H1 (cell line): ENCODE results near the gene TWF2. TPM values are rescaled to one million over a fixed set of nuclear protein-coding genes. Genes with fewer than 3 reads are reported as not detected.

Experiments used
- CTCF ChIA-PET: fragments of 300-600 bp; sonication (Branson Sonifier 250); formaldehyde crosslinking; loops from one replicate; lab custom pipeline; 2021; ENCODE audit not compliant: partially characterized antibody; lab: Charles Lee
- POLR2A ChIA-PET: fragments of 300-600 bp; sonication (Branson Sonifier 250); formaldehyde crosslinking; loops from one replicate; lab custom pipeline; 2021; ENCODE audit warnings: inconsistent platforms; ENCODE audit not compliant: partially characterized antibody; lab: Charles Lee
- DNase-seq, 2 experiments: peaks; one replicate each; pipeline versions ENCODE4 v3.0.0 to v3.0.0-alpha.2; 2010 to 2022; ENCODE audit warnings: low spot score in 2 of 2, low read depth in 1 of 2, mixed read lengths in 1 of 2
- FAIRE-seq: peaks from 2 replicates; lab custom pipeline; 2011; peaks lifted over from hg19 to GRCh38; lab: Jason Lieb, UNC
- H2AFZ ChIP-seq: 2 replicates; pipeline ENCODE4 v1.8.1; 2012; ENCODE audit warnings: low read length, inconsistent platforms
- H2AK5ac ChIP-seq: 2 replicates; pipeline ENCODE4 v1.6.1; 2013; ENCODE audit warnings: low read depth, low read length
- H2BK120ac ChIP-seq: replicated peaks from 2 replicates; pipeline ENCODE3; 2013; ENCODE audit warnings: low read depth, low read length, inconsistent platforms
- H2BK12ac ChIP-seq: 2 replicates; pipeline ENCODE4 v1.6.1; 2013; ENCODE audit warnings: low read depth, low read length
- H2BK15ac ChIP-seq: 2 replicates; pipeline ENCODE4 v1.6.1; 2013; ENCODE audit warnings: low read length
- H2BK20ac ChIP-seq: 2 replicates; pipeline ENCODE4 v1.6.1; 2013; ENCODE audit warnings: low read length
- H2BK5ac ChIP-seq: 2 replicates; pipeline ENCODE4 v1.6.1; 2013; ENCODE audit warnings: low read depth, low read length
- H3K14ac ChIP-seq: 2 replicates; pipeline ENCODE4 v1.6.1; 2013; ENCODE audit warnings: inconsistent platforms; ENCODE audit not compliant: insufficient read length
- H3K18ac ChIP-seq: 2 replicates; pipeline ENCODE4 v1.6.1; 2013; ENCODE audit warnings: low read length; ENCODE audit errors: extremely low read depth
- H3K23ac ChIP-seq: 2 replicates; pipeline ENCODE4 v1.6.1; 2013; ENCODE audit warnings: inconsistent platforms; ENCODE audit not compliant: insufficient read length
- H3K23me2 ChIP-seq: 2 replicates; pipeline ENCODE4 v1.6.1; 2013; ENCODE audit warnings: low read depth, low read length
- H3K27ac ChIP-seq: 2 replicates; pipeline ENCODE4 v1.6.1; 2011; ENCODE audit warnings: low read depth, low read length, inconsistent platforms
- H3K27me3 ChIP-seq, 4 experiments: replicated peaks in 1 of 4; 1 replicate in 1 of 4; 2 replicates in 3 of 4; pipeline versions ENCODE4 v1.6.1 to v1.8.1; 2011 to 2013; ENCODE audit warnings: low read length in 3 of 4, mild to moderate bottlenecking in 3 of 4, inconsistent platforms in 2 of 4, mixed read lengths in 2 of 4, moderate library complexity in 1 of 4; ENCODE audit not compliant: control insufficient read depth in 3 of 4, insufficient read depth in 3 of 4; ENCODE audit errors: extremely low read depth in 1 of 4
- H3K36me3 ChIP-seq, 4 experiments: 2 replicates each; pipeline versions ENCODE4 v1.6.1 to v1.8.1; 2011 to 2013; ENCODE audit warnings: mild to moderate bottlenecking in 4 of 4, low read length in 3 of 4, moderate library complexity in 2 of 4, control low read depth in 1 of 4, inconsistent platforms in 1 of 4; ENCODE audit not compliant: insufficient read depth in 4 of 4, control insufficient read depth in 2 of 4
- H3K4ac ChIP-seq: replicated peaks from 2 replicates; pipeline ENCODE3; 2013; ENCODE audit warnings: low read length, low read depth, mixed read lengths, inconsistent platforms; ENCODE audit not compliant: insufficient read length
- H3K4me1 ChIP-seq, 4 experiments: replicated peaks in 1 of 4; 1 replicate in 1 of 4; 2 replicates in 3 of 4; pipeline versions ENCODE4 v1.6.1 to v1.8.1; 2011 to 2013; ENCODE audit warnings: low read length in 3 of 4, inconsistent platforms in 2 of 4, mixed read lengths in 1 of 4; ENCODE audit not compliant: insufficient read depth in 4 of 4, control insufficient read depth in 3 of 4
- H3K4me2 ChIP-seq, 2 experiments: 2 replicates each; pipeline versions ENCODE4 v1.6.1 to v1.8.1; 2011 to 2013; ENCODE audit warnings: low read depth in 2 of 2, low read length in 2 of 2, control low read depth in 1 of 2, inconsistent platforms in 1 of 2, mild to moderate bottlenecking in 1 of 2; ENCODE audit not compliant: insufficient read depth in 1 of 2
- H3K4me3 ChIP-seq, 4 experiments: fragments of 200-600, 300-600 bp in 1 of 4; sonication (generic), shearing (Covaris generic), sonication (Bioruptor Twin) in 1 of 4; 2 replicates each; pipeline versions ENCODE4 v1.5.1 to v1.8.1; 2011 to 2016; ENCODE audit warnings: low read length in 4 of 4, low read depth in 3 of 4, control low read depth in 2 of 4, inconsistent platforms in 2 of 4, mild to moderate bottlenecking in 2 of 4, mixed read lengths in 1 of 4, moderate library complexity in 1 of 4; ENCODE audit not compliant: insufficient read depth in 2 of 4; ENCODE audit errors: extremely low read depth in 1 of 4
- H3K56ac ChIP-seq: replicated peaks from 2 replicates; pipeline ENCODE3; 2013; ENCODE audit warnings: low read depth, mild to moderate bottlenecking, mixed read lengths, low read length, inconsistent platforms; ENCODE audit not compliant: insufficient read length
- H3K79me1 ChIP-seq: 2 replicates; pipeline ENCODE4 v1.6.1; 2013; ENCODE audit warnings: low read depth, low read length, control low read depth
- H3K79me2 ChIP-seq, 2 experiments: 2 replicates each; pipeline versions ENCODE4 v1.6.1 to v1.8.1; 2012 to 2013; ENCODE audit warnings: low read length in 2 of 2, mild to moderate bottlenecking in 2 of 2, inconsistent platforms in 1 of 2; ENCODE audit not compliant: insufficient read depth in 2 of 2, control insufficient read depth in 1 of 2
- H3K9ac ChIP-seq, 4 experiments: replicated peaks in 1 of 4; 1 replicate in 1 of 4; 2 replicates in 3 of 4; pipeline versions ENCODE4 v1.6.1 to v1.8.1; 2011 to 2013; ENCODE audit warnings: low read depth in 3 of 4, low read length in 3 of 4, control low read depth in 2 of 4, mild to moderate bottlenecking in 2 of 4, moderate library complexity in 2 of 4, inconsistent platforms in 1 of 4; ENCODE audit errors: extremely low read depth in 1 of 4
- H3K9me3 ChIP-seq, 2 experiments: 2 replicates each; pipeline versions ENCODE4 v1.6.1 to v1.8.1; 2012 to 2013; ENCODE audit warnings: mild to moderate bottlenecking in 2 of 2, moderate library complexity in 2 of 2, control low read depth in 1 of 2, inconsistent platforms in 1 of 2, low read depth in 1 of 2, low read length in 1 of 2, mixed read lengths in 1 of 2; ENCODE audit not compliant: insufficient read depth in 2 of 2
- H4K20me1 ChIP-seq, 2 experiments: replicated peaks in 1 of 2; 2 replicates each; pipeline versions ENCODE3 to v1.8.1; 2011 to 2013; ENCODE audit warnings: inconsistent platforms in 2 of 2, low read length in 2 of 2, mild to moderate bottlenecking in 1 of 2; ENCODE audit not compliant: insufficient read depth in 2 of 2, control insufficient read depth in 1 of 2
- H4K5ac ChIP-seq: 2 replicates; pipeline ENCODE4 v1.6.1; 2013; ENCODE audit warnings: low read length, low read depth, mixed read lengths, inconsistent platforms; ENCODE audit not compliant: insufficient read length
- H4K8ac ChIP-seq: 2 replicates; pipeline ENCODE4 v1.8.0; 2013; ENCODE audit warnings: mild to moderate bottlenecking, moderate library complexity, low read length, inconsistent platforms; ENCODE audit not compliant: insufficient read depth; ENCODE audit errors: extremely low read depth
- H4K91ac ChIP-seq: replicated peaks from 2 replicates; pipeline ENCODE3; 2013; ENCODE audit warnings: low read length, mixed read lengths, inconsistent platforms; ENCODE audit not compliant: insufficient read length
- ATF3 ChIP-seq: IDR thresholded peaks from 2 replicates; pipeline ENCODE4 v1.6.1; 2011; ENCODE audit warnings: low read depth, mild to moderate bottlenecking, low read length; ENCODE audit not compliant: insufficient read depth
- BACH1 ChIP-seq: IDR thresholded peaks from 2 replicates; pipeline ENCODE4 v1.6.1; 2012; ENCODE audit warnings: low read length, improper control_type of control experiment
- CTBP2 ChIP-seq: IDR thresholded peaks from 2 replicates; pipeline ENCODE4 v1.7.0; 2011; ENCODE audit warnings: borderline replicate concordance, mild to moderate bottlenecking, moderate library complexity, mixed read lengths, low read length; ENCODE audit not compliant: insufficient read depth, insufficient read length
- HDAC2 ChIP-seq, 2 experiments: fragments of 300-600 bp in 1 of 2; sonication (generic) in 1 of 2; IDR thresholded peaks; 2 replicates each; pipeline ENCODE4 v1.6.1; 2011 to 2012; ENCODE audit warnings: low read depth in 2 of 2, low read length in 2 of 2, mild to moderate bottlenecking in 2 of 2, moderate library complexity in 2 of 2, borderline replicate concordance in 1 of 2, inconsistent platforms in 1 of 2
- KDM4A ChIP-seq: IDR thresholded peaks from one replicate; pipeline ENCODE4 v1.7.1; 2012; ENCODE audit warnings: low read depth, mild to moderate bottlenecking, moderate library complexity, low read length, inconsistent platforms; ENCODE audit not compliant: severe bottlenecking
- PHF8 ChIP-seq: fragments of 200-600 bp; sonication (generic); conservative IDR thresholded peaks from 2 replicates; pipeline ENCODE4 v1.7.1; 2012; ENCODE audit warnings: low read depth, mild to moderate bottlenecking, inconsistent platforms, low read length, moderate library complexity
- RXRA ChIP-seq: IDR thresholded peaks from 2 replicates; pipeline ENCODE4 v1.6.1; 2011; ENCODE audit warnings: low read depth, mild to moderate bottlenecking, low read length, moderate library complexity; ENCODE audit not compliant: insufficient read depth
- SAP30 ChIP-seq: fragments of 300-600 bp; sonication (generic); IDR thresholded peaks from 2 replicates; pipeline ENCODE4 v1.7.1; 2012; ENCODE audit warnings: low read length, moderate library complexity, mild to moderate bottlenecking, inconsistent platforms; ENCODE audit not compliant: insufficient read depth, insufficient replicate concordance
- SRF ChIP-seq: IDR thresholded peaks from 2 replicates; pipeline ENCODE4 v1.6.1; 2011; ENCODE audit warnings: mild to moderate bottlenecking, low read depth, low read length, moderate library complexity
- YY1 ChIP-seq: IDR thresholded peaks from 2 replicates; pipeline ENCODE4 v1.6.1; 2011; ENCODE audit warnings: low read depth, mild to moderate bottlenecking, low read length
- WGBS, 2 experiments: shearing (Covaris generic) in 1 of 2; methylation state at CpG; one replicate each; pipeline versions ENCODE4 v1.1.6 to v1.1.7; 2013 to 2015; ENCODE audit warnings: low lambda C conversion rate in 2 of 2, mixed read lengths in 2 of 2, inconsistent platforms in 1 of 2, low coverage in 1 of 2, missing lambda C conversion rate in 1 of 2; ENCODE audit not compliant: insufficient replicate concordance in 2 of 2, insufficient coverage in 1 of 2, insufficient read length in 1 of 2; ENCODE audit errors: extremely low coverage in 1 of 2, missing lambda C conversion rate in 1 of 2; 5-methylcytosine and 5-hydroxymethylcytosine counted together
- polyA plus RNA-seq, 7 experiments: library from polyadenylated mRNA; depleted of rRNA in 3 of 7; stranded (reverse) in 5 of 7; unstranded in 2 of 7; fragments of >200 nt in 5 of 7; fragments of 200-250 nt in 2 of 7; gene quantifications; 1 replicate in 5 of 7; 2 replicates in 1 of 7; 4 replicates in 1 of 7; pipeline versions ENCODE4 v1.2.1 to v1.2.3, GENCODE V29; 2011 to 2013; ENCODE audit warnings: missing spikeins in 2 of 7, mixed read lengths in 2 of 7
- total RNA-seq: library from RNA; stranded (reverse); fragmentation: NEBNext Ultra II Directional; extraction: Animal tissue kit (Norgen Biotek cat#: 25700); gene quantifications from 2 replicates; pipeline ENCODE4 v1.2.1, GENCODE V29; 2021

TWF2 gene
- total and polyA plus RNA-seq, 2 of the 8 experiments (the other 6 are each of a cell fraction or from before 2014, with no cell fraction given), result 65.2 to 90.4 TPM

DNA sequence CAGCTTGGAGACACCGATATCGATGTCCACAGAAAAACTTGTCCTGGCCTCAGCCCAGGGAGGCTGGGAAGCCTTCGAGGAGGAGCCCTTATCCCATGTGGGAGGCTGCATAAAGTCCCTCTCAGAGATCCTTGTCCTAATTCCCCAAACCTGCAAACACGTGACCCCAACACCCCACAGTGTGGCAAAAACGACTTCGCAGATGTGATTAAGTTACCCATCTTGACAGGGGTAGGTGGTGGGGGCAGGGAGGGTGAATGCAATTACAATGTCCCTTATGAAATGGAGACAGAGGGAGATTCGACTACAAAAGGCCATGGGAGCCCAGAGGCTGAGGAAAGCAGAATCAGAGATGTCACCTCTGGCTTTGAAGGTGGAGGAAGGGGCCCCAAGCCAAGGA lies 11.2 kb downstream of the TWF2 start:
- ChIA-PET POLR2A (interaction anchor here (0.8 to 1.6 kb wide), 2 partner anchors 11 to 13 kb away, joined by 4 read pairs; no protein-coding TSS in a partner anchor), CTCF (interaction anchor here (0.6 to 20.4 kb wide), 7 partner anchors 7 to 187 kb away, joined by 3 to 336 read pairs (median 3); partner anchors contain the start of gene TWF2)
- Histone ChIP-seq H2BK12ac (no peak overlapping the region), H3K23ac (no peak overlapping the region), H3K4me1 (peaks cover 0 to 4% (median 2%) of the 10 kb centered on the region in 4 experiments; a peak in 5 of 7 replicates), H4K8ac (no peak overlapping the region), H4K5ac (no peak overlapping the region), H3K18ac (no peak overlapping the region), H3K9ac (no peak overlapping the region), H3K27ac (no peak overlapping the region), H2AK5ac (no peak overlapping the region), H3K4me3 (no peak overlapping the region), H3K23me2 (no peaks in the 10 kb centered on the region), H2BK20ac (no peak overlapping the region), H3K36me3 (peaks cover 5 to 17% (median 11%) of the 10 kb centered on the region in 4 experiments; a peak in 5 of 8 replicates), H2BK120ac (no peak overlapping the region), H2AFZ (no peak overlapping the region), H3K79me1 (no peaks in the 10 kb centered on the region; the same call in 1 of the 2 replicates), H3K27me3 (no peaks in the 10 kb centered on the region), H4K20me1 (peaks cover 6 to 10% of the 10 kb centered on the region in 2 experiments), H3K56ac (no peak overlapping the region), H2BK5ac (no peak overlapping the region), H4K91ac (no peak overlapping the region), H3K14ac (no peak overlapping the region), H3K79me2 (no peaks in the 10 kb centered on the region), H2BK15ac (no peak overlapping the region), H3K4me2 (no peak overlapping the region), H3K9me3 (no peaks in the 10 kb centered on the region), H3K4ac (no peak overlapping the region)
- 85% methylated on average over 7 of the region's 7 CpGs; no CpG with 5 or more reads in 1 of the 2 experiments for WGBS, 2 experiments
- DNase-seq (no peak), FAIRE-seq (no peak)
- TF ChIP-seq YY1 (no peak), CTBP2 (no peak), PHF8 (no peak), SAP30 (no peak), SRF (no peak), ATF3 (no peak), BACH1 (no peak), HDAC2 (IDR thresholded peaks at IDR 0.05; ENCODE audit: borderline replicate concordance in 1 of 2, low read depth in 2 of 2, low read length in 2 of 2) (no peak), KDM4A (no peak), RXRA (no peak)
